HCT116 (cell line): ENCODE results near the gene H6PD.

Experiments used
- EZH2 ChIP-seq: fragments of 200-600 bp; sonication (generic); IDR thresholded peaks from 2 replicates; pipeline ENCODE4 v1.6.1; 2017; ENCODE audit warnings: antibody characterized with exemption, mixed run types
- EZH2phosphoT487 ChIP-seq: fragments of 200-600 bp; IDR thresholded peaks from 2 replicates; pipeline ENCODE4 v1.6.1; 2018; ENCODE audit warnings: antibody characterized with exemption, borderline replicate concordance
- POLR2A ChIP-seq: IDR thresholded peaks from 2 replicates; pipeline ENCODE4 v1.7.0; 2011; ENCODE audit warnings: borderline replicate concordance; ENCODE audit not compliant: insufficient read depth, insufficient read length; ENCODE audit errors: extremely low read depth
- POLR2AphosphoS5 ChIP-seq: IDR thresholded peaks from 2 replicates; pipeline ENCODE4 v1.6.1; 2011; ENCODE audit warnings: mild to moderate bottlenecking, low read depth, low read length, moderate library complexity
- SIN3A ChIP-seq: IDR thresholded peaks from 2 replicates; pipeline ENCODE4 v1.6.1; 2012; ENCODE audit warnings: low read depth
- SRF ChIP-seq: IDR thresholded peaks from 2 replicates; pipeline ENCODE4 v1.6.1; 2012; ENCODE audit warnings: low read depth
- TCF7L2 ChIP-seq: IDR thresholded peaks from 2 replicates; pipeline ENCODE4 v1.7.0; 2011; ENCODE audit warnings: borderline replicate concordance, inconsistent platforms; ENCODE audit not compliant: insufficient read depth, insufficient read length; ENCODE audit errors: extremely low read depth
- ZFX ChIP-seq: fragments of 450-650 bp; IDR thresholded peaks from 2 replicates; pipeline ENCODE4 v1.6.1; 2017
- TF ChIP-seq, protein P1 (sequence below), 3 experiments: fragments of 200-600 bp in 1 of 3; sonication (generic) in 1 of 3; IDR thresholded peaks in 2 of 3; conservative IDR thresholded peaks in 1 of 3; 2 replicates each; pipeline ENCODE4 v1.5.1; 2012 to 2017; ENCODE audit warnings: low read depth in 2 of 3, low read length in 2 of 3, antibody characterized with exemption in 1 of 3, borderline replicate concordance in 1 of 3, control low read depth in 1 of 3, mild to moderate bottlenecking in 1 of 3, mixed read lengths in 1 of 3, mixed run types in 1 of 3, moderate library complexity in 1 of 3; ENCODE audit not compliant: insufficient read depth in 1 of 3
- TF ChIP-seq, protein P2 (sequence below): IDR thresholded peaks from 2 replicates; pipeline ENCODE4 v1.6.1; 2012; ENCODE audit warnings: low read depth
- TF ChIP-seq, protein P3 (sequence below): IDR thresholded peaks from 2 replicates; pipeline ENCODE4 v1.6.1; 2012

DNA sequence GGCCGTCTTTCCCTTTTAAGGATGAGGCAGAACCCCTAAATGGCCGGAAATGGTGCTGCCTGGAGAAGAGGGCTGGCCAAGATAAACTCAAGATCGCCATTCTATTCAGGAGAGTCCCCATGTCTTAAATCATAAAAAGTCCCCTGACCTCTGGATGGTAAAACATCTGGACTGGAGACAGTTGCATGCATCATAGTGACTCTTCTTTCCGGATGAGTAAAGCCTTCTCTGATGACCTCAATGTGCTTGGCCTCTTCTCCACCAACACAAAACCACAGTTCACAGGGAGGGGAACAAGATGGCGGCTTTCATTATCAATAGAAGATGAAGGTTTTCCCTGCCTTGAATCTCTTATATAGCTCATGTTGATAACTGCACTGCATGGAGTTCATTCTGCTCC, 27.5 kb upstream of the H6PD start:
- TF ChIP-seq, protein P1, sequence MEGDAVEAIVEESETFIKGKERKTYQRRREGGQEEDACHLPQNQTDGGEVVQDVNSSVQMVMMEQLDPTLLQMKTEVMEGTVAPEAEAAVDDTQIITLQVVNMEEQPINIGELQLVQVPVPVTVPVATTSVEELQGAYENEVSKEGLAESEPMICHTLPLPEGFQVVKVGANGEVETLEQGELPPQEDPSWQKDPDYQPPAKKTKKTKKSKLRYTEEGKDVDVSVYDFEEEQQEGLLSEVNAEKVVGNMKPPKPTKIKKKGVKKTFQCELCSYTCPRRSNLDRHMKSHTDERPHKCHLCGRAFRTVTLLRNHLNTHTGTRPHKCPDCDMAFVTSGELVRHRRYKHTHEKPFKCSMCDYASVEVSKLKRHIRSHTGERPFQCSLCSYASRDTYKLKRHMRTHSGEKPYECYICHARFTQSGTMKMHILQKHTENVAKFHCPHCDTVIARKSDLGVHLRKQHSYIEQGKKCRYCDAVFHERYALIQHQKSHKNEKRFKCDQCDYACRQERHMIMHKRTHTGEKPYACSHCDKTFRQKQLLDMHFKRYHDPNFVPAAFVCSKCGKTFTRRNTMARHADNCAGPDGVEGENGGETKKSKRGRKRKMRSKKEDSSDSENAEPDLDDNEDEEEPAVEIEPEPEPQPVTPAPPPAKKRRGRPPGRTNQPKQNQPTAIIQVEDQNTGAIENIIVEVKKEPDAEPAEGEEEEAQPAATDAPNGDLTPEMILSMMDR (IDR thresholded peaks at IDR 0.05 in 2 of 3, conservative IDR thresholded peaks at IDR 0.05 in 1 of 3; ENCODE audit: borderline replicate concordance in 1 of 3, insufficient read depth in 1 of 3, low read depth in 2 of 3, low read length in 2 of 3): no peak
- TF ChIP-seq EZH2 (no peak), EZH2phosphoT487 (no peak), POLR2AphosphoS5 (no peak), ZFX (no peak), SIN3A (no peak), POLR2A (no peak), SRF (no peak), TCF7L2 (no peak)
- TF ChIP-seq, protein P2, sequence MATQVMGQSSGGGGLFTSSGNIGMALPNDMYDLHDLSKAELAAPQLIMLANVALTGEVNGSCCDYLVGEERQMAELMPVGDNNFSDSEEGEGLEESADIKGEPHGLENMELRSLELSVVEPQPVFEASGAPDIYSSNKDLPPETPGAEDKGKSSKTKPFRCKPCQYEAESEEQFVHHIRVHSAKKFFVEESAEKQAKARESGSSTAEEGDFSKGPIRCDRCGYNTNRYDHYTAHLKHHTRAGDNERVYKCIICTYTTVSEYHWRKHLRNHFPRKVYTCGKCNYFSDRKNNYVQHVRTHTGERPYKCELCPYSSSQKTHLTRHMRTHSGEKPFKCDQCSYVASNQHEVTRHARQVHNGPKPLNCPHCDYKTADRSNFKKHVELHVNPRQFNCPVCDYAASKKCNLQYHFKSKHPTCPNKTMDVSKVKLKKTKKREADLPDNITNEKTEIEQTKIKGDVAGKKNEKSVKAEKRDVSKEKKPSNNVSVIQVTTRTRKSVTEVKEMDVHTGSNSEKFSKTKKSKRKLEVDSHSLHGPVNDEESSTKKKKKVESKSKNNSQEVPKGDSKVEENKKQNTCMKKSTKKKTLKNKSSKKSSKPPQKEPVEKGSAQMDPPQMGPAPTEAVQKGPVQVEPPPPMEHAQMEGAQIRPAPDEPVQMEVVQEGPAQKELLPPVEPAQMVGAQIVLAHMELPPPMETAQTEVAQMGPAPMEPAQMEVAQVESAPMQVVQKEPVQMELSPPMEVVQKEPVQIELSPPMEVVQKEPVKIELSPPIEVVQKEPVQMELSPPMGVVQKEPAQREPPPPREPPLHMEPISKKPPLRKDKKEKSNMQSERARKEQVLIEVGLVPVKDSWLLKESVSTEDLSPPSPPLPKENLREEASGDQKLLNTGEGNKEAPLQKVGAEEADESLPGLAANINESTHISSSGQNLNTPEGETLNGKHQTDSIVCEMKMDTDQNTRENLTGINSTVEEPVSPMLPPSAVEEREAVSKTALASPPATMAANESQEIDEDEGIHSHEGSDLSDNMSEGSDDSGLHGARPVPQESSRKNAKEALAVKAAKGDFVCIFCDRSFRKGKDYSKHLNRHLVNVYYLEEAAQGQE: no peak
- TF ChIP-seq, protein P3, sequence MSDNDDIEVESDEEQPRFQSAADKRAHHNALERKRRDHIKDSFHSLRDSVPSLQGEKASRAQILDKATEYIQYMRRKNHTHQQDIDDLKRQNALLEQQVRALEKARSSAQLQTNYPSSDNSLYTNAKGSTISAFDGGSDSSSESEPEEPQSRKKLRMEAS: no peak
